CD4-positive, alpha-beta T cell (primary cell): ENCODE results near the gene CD300LG. TPM values are rescaled to one million over a fixed set of nuclear protein-coding genes. Genes with fewer than 3 reads are reported as not detected.

Source experiments
- ATAC-seq: fragments of 200-7000 bp; cut with Tn5 transposase; one replicate; pipeline ENCODE4 v1.10.0; 2022; ENCODE audit warnings: mild to moderate bottlenecking; ENCODE audit not compliant: poor library complexity
- CTCF ChIA-PET: fragments of 350-600 bp; sonication (Branson Sonifier 250); formaldehyde crosslinking; loops from one replicate; lab custom pipeline; 2021; ENCODE audit warnings: antibody characterized with exemption, inconsistent platforms; lab: Charles Lee
- POLR2A ChIA-PET: fragments of 350-600 bp; sonication (Branson Sonifier 250); formaldehyde crosslinking; loops from one replicate; lab custom pipeline; 2021; ENCODE audit warnings: antibody characterized with exemption, inconsistent platforms; lab: Charles Lee
- DNase-seq, 14 experiments: peaks; one replicate each; pipeline ENCODE4 v3.0.0-alpha.2; 2013 to 2020; ENCODE audit warnings: mixed read lengths in 2 of 14
- H3K27ac ChIP-seq, 2 donors: one replicate each; pipeline versions ENCODE4 v1.5.1 to v1.7.0; 2013; ENCODE audit warnings: low read length in 2 of 2, low read depth in 1 of 2, mild to moderate bottlenecking in 1 of 2
- H3K27me3 ChIP-seq, 2 experiments: 1 replicate in 1 of 2; 2 replicates in 1 of 2; pipeline versions ENCODE4 v1.6.1 to v1.7.0; 2013; ENCODE audit warnings: low read length in 2 of 2, control low read depth in 1 of 2, mild to moderate bottlenecking in 1 of 2, moderate library complexity in 1 of 2; ENCODE audit not compliant: insufficient read depth in 2 of 2, control insufficient read depth in 1 of 2
- H3K36me3 ChIP-seq: one replicate; pipeline ENCODE4 v1.6.1; 2013; ENCODE audit warnings: low read length, control low read depth; ENCODE audit not compliant: insufficient read depth
- H3K4me1 ChIP-seq: one replicate; pipeline ENCODE4 v1.6.1; 2013; ENCODE audit warnings: low read length, control low read depth; ENCODE audit not compliant: insufficient read depth
- H3K4me3 ChIP-seq: one replicate; pipeline ENCODE4 v1.5.1; 2013; ENCODE audit warnings: mild to moderate bottlenecking, low read length, moderate library complexity
- H3K9me3 ChIP-seq, 2 experiments: 1 replicate in 1 of 2; 2 replicates in 1 of 2; pipeline versions ENCODE4 v1.6.1 to v1.7.0; 2013; ENCODE audit warnings: low read length in 2 of 2, mild to moderate bottlenecking in 2 of 2, control low read depth in 1 of 2, moderate library complexity in 1 of 2; ENCODE audit not compliant: control insufficient read depth in 1 of 2, insufficient read depth in 1 of 2
- H3K27ac Mint-ChIP-seq: one replicate; pipeline ENCODE4 v1.8.0; 2020; ENCODE audit warnings: mixed read lengths
- H3K27me3 Mint-ChIP-seq: one replicate; pipeline ENCODE4 v1.8.0; 2021; ENCODE audit warnings: mixed read lengths
- H3K36me3 Mint-ChIP-seq: one replicate; pipeline ENCODE4 v1.8.0; 2021; ENCODE audit warnings: low read depth, mixed read lengths
- H3K4me1 Mint-ChIP-seq: one replicate; pipeline ENCODE4 v1.8.0; 2021; ENCODE audit warnings: low read depth, mixed read lengths
- H3K4me3 Mint-ChIP-seq: one replicate; pipeline ENCODE4 v1.8.0; 2020; ENCODE audit warnings: mild to moderate bottlenecking, mixed read lengths
- H3K9me3 Mint-ChIP-seq: one replicate; pipeline ENCODE4 v1.8.0; 2020; ENCODE audit warnings: mixed read lengths
- intact Hi-C, 2 experiments: fragments of 100-400 bp; cut with DNase I in 1 of 2; cut with micrococcal nuclease in 1 of 2; formaldehyde crosslinking; loops; one replicate each; pipeline versions ENCODE4 v1.15.1 to v1.9.0; 2023 to 2025; cut with DNase I, micrococcal nuclease
- total RNA-seq, 174 experiments: library from RNA in 2 of 174; stranded (reverse) in 2 of 174; gene quantifications; one replicate each; pipeline ENCODE4 v1.2.3 and lab custom pipeline; 2021 to 2026
- TF ChIP-seq, protein P1 (sequence below): fragments of 200-600 bp; IDR thresholded peaks from one replicate; pipeline ENCODE4 v1.8.0; 2022; ENCODE audit warnings: antibody characterized with exemption, mild to moderate bottlenecking

CD300LG gene
- total RNA-seq, 2 experiments from 2014 or later: not detected

DNA sequence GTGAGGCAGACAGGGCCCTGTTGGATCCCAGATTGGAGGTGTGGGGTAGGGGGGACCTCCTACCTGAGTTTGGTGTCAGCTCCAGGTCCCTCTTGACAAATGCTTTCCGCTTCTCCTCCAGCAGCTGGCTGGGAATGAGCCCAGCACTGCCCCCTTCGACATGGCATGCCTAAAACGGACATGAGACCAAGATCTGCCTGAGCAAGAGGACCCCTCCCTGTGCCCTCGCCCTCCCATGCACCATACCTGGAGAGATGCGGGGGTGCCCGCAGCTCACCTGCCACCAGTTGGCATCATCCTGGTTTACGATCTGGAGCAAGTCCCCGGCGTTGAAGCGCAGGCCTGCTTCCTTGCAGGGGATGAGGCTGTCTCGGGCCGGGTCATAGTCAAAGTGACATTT, 34.2 kb downstream of the CD300LG start:
- H3K4me1 ChIP-seq: peaks cover 8% of the 10 kb centered on the region
- Mint-ChIP-seq H3K36me3 (no peaks in the 10 kb centered on the region), H3K4me1 (no peaks in the 10 kb centered on the region), H3K27me3 (peaks cover 10% of the 10 kb centered on the region), H3K9me3 (no peaks in the 10 kb centered on the region), H3K27ac (no peak overlapping the region), H3K4me3 (no peak overlapping the region)
- no peak for ATAC-seq
- no peak overlapping the region for H3K27ac ChIP-seq
- H3K27me3 ChIP-seq: no peaks in the 10 kb centered on the region
- H3K4me3 ChIP-seq: no peak overlapping the region
- TF ChIP-seq, protein P1, sequence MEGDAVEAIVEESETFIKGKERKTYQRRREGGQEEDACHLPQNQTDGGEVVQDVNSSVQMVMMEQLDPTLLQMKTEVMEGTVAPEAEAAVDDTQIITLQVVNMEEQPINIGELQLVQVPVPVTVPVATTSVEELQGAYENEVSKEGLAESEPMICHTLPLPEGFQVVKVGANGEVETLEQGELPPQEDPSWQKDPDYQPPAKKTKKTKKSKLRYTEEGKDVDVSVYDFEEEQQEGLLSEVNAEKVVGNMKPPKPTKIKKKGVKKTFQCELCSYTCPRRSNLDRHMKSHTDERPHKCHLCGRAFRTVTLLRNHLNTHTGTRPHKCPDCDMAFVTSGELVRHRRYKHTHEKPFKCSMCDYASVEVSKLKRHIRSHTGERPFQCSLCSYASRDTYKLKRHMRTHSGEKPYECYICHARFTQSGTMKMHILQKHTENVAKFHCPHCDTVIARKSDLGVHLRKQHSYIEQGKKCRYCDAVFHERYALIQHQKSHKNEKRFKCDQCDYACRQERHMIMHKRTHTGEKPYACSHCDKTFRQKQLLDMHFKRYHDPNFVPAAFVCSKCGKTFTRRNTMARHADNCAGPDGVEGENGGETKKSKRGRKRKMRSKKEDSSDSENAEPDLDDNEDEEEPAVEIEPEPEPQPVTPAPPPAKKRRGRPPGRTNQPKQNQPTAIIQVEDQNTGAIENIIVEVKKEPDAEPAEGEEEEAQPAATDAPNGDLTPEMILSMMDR: no peak
- H3K9me3 ChIP-seq: no peaks in the 10 kb centered on the region
- DNase-seq: no peak
- ChIA-PET CTCF (no interaction called here), POLR2A (no interaction called here)
- intact Hi-C loops: no loop called here
- H3K36me3 ChIP-seq: no peaks in the 10 kb centered on the region

DNA sequence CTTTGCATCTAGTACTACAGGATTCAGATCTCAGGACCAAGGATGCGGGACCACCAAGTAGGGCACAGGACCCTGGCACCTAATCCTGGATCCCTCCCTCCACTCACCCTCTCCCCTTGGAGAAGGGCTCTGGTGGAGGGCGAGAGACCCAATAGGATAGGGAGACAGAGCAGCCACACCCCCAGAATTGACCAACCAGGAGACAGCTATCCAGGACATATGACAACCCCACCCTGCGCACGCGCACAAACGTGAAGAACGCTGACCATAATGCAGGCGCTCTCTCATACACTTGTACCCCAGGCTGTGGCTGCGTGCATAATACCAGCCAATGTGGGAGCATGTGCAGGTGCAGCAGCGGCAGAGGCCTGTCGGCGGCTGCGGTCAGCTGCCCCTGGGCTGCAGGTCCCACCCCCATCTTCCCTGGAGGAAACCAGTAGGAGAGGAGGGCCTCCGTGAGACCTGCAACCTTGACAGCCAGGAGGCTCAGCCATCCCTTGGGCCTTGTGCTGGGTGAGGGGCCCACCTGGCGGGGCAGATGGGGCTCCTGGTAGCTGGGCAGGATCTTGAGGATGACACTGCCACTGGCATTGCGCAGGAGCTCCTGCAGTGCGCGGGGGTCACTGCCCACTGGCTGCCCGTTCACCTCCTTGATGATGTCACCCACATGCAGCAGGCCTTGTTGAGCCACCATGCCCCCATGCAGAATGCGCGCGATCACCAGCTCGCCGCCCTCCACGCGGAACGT, 35.0 kb downstream of the CD300LG start:
- H3K9me3 ChIP-seq: no peaks in the 10 kb centered on the region
- H3K27ac ChIP-seq: no peak overlapping the region
- intact Hi-C loops: no loop called here
- no peak overlapping the region for H3K4me3 ChIP-seq
- H3K4me1 ChIP-seq: peaks cover 8% of the 10 kb centered on the region
- Mint-ChIP-seq H3K4me3 (no peak overlapping the region), H3K4me1 (no peaks in the 10 kb centered on the region), H3K36me3 (no peaks in the 10 kb centered on the region), H3K9me3 (no peaks in the 10 kb centered on the region), H3K27me3 (peaks cover 10% of the 10 kb centered on the region), H3K27ac (no peak overlapping the region)
- no peak for ATAC-seq
- no peaks in the 10 kb centered on the region for H3K36me3 ChIP-seq
- CTCF ChIA-PET: no interaction called here
- TF ChIP-seq, protein P1: no peak
- no peak for DNase-seq
- H3K27me3 ChIP-seq: no peaks in the 10 kb centered on the region
- POLR2A ChIA-PET: no interaction called here

DNA sequence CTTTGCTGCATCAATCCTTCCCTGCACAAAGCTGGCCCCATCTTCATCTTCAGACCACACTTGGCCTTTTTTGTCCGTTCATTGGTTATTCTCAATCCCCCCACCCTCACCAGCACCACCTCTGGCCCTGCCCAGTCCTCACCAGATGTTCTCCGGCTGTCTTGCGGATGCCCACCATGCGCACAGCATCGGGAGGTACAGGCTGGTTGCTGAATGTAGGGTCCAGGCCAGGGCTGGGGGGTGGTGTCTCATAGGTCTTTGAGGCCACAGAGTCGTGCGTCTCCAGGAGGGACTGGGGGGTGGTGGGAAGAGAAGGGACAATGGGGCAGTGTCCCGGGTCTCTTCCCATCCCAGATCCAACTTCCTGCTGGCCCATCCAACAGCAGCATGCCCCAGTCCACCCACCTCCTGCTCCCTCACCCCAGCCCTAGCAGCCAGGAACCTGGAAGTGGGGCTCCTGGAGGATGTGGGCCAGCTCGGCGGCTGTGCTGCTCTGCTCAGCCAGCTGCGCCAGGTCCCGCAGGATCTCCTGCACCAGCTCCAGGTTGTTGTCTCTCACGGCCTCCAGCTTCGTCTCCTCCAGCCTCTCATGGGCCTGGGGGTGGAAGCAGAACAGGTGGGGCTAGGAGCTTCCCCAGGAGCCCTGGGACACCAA, 35.9 kb downstream of the CD300LG start:
- no peak overlapping the region for H3K4me3 ChIP-seq
- H3K27ac ChIP-seq: no peak overlapping the region
- H3K4me1 ChIP-seq: peaks cover 8% of the 10 kb centered on the region
- no peaks in the 10 kb centered on the region for H3K27me3 ChIP-seq
- ChIA-PET POLR2A (no interaction called here), CTCF (no interaction called here)
- no peak for DNase-seq
- intact Hi-C loops: no loop called here
- H3K4me1 Mint-ChIP-seq: no peaks in the 10 kb centered on the region
- TF ChIP-seq, protein P1: no peak
- H3K9me3 ChIP-seq: no peaks in the 10 kb centered on the region
- H3K36me3 ChIP-seq: no peaks in the 10 kb centered on the region
- no peak overlapping the region for H3K4me3 Mint-ChIP-seq
- H3K27me3 Mint-ChIP-seq: peaks cover 10% of the 10 kb centered on the region
- no peak overlapping the region for H3K27ac Mint-ChIP-seq
- H3K36me3 Mint-ChIP-seq: no peaks in the 10 kb centered on the region
- H3K9me3 Mint-ChIP-seq: no peaks in the 10 kb centered on the region
- ATAC-seq: no peak
